HG03175 (cell line): ENCODE results near the gene USP17L13.
"Not testable (repeated sequence)": the region's sequence is repeated elsewhere in the genome, so short reads cannot be mapped to it uniquely, and the experiment has no call there.

Experiments used
- ATAC-seq: cut with Tn5 transposase; IDR thresholded peaks from one replicate; pipeline ENCODE4 v1.9.1; 2021; ENCODE audit warnings: mild to moderate bottlenecking, moderate library complexity; ENCODE audit not compliant: unreplicated experiment

Gene USP17L13, protein sequence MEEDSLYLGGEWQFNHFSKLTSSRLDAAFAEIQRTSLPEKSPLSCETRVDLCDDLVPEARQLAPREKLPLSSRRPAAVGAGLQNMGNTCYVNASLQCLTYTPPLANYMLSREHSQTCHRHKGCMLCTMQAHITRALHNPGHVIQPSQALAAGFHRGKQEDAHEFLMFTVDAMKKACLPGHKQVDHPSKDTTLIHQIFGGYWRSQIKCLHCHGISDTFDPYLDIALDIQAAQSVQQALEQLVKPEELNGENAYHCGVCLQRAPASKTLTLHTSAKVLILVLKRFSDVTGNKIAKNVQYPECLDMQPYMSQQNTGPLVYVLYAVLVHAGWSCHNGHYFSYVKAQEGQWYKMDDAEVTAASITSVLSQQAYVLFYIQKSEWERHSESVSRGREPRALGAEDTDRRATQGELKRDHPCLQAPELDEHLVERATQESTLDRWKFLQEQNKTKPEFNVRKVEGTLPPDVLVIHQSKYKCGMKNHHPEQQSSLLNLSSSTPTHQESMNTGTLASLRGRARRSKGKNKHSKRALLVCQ

DNA sequence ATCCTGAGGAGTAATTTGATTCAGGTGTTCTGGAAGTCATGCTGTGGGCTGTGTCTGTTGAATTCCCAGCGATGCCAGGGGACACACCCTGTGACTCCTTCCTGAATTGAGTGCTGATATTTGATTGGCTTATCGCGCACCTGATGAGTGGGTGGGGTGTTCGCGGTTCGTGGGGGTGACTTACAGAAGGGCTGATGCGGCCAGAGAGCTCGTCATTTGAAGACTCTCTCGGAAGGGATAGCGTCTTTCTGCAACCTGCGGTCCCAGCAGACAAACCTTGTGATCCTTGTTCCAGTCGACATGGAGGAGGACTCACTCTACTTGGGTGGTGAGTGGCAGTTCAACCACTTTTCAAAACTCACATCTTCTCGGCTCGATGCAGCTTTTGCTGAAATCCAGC, at the start of gene USP17L13:
Gene USP17L13, plus strand, starts transcription at position 301 of the 400 bp plus-strand sequence. Its CDS starts 0 bp downstream, at position 301.
- ATAC-seq, result not testable (repeated sequence)

DNA sequence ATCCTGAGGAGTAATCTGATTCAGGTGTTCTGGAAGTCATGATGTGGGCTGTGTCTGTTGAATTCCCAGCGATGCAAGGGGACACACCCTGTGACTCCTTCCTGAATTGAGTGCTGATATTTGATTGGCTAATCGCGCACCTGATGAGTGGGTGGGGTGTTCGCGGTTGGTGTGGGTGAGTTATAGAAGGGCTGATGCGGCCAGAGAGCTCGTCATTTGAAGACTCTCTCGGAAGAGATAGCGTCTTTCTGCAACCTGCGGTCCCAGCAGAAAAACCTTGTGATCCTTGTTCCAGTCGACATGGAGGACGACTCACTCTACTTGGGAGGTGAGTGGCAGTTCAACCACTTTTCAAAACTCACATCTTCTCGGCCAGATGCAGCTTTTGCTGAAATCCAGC, 14.3 kb upstream of the USP17L13 start, which contains the start of gene USP17L10:
Gene USP17L10, plus strand, starts transcription at position 301 of the 400 bp plus-strand sequence. Its CDS starts 0 bp downstream, at position 301.
- not testable (repeated sequence) for ATAC-seq

DNA sequence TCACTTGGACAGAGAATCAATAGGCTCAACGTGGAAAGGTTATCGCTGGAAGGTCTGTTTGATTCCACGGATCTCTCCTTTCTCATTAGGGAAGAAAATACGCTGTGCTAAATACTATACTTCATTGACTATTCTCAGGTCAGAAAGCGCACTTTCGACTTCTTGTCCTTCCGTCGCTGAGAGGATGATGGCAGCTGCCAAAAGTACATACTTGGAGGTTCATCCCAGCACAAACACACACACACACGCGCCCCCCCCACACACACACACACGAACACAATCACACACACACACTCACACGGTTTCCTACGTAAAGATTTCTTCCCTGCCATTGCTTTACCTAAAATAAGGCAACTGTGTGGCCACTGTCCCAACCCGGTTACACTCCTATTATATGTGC, 10.0 kb upstream of the USP17L13 start:
- not testable (repeated sequence) for ATAC-seq

DNA sequence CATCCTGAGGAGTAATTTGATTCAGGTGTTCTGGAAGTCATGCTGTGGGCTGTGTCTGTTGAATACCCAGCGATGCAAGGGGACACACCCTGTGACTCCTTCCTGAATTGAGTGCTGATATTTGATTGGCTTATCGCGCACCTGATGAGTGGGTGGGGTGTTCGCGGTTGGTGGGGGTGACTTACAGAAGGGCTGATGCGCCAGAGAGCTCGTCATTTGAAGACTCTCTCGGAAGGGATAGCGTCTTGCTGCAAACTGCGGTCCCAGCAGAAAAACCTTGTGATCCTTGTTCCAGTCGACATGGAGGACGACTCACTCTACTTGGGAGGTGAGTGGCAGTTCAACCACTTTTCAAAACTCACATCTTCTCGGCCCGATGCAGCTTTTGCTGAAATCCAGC, 9.6 kb upstream of the USP17L13 start, which contains the start of gene USP17L11:
Gene USP17L11, plus strand, starts transcription at position 301 of the 400 bp plus-strand sequence. Its CDS starts 0 bp downstream, at position 301.
- not testable (repeated sequence) for ATAC-seq

DNA sequence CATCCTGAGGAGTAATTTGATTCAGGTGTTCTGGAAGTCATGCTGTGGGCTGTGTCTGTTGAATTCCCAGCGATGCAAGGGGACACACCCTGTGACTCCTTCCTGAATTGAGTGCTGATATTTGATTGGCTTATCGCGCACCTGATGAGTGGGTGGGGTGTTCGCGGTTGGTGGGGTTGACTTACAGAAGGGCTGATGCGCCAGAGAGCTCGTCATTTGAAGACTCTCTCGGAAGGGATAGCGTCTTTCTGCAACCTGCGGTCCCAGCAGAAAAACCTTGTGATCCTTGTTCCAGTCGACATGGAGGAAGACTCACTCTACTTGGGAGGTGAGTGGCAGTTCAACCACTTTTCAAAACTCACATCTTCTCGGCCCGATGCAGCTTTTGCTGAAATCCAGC, 4.8 kb upstream of the USP17L13 start, which contains the start of gene USP17L12:
Gene USP17L12, plus strand, starts transcription at position 301 of the 400 bp plus-strand sequence. Its CDS starts 0 bp downstream, at position 301.
- ATAC-seq, result not testable (repeated sequence)

DNA sequence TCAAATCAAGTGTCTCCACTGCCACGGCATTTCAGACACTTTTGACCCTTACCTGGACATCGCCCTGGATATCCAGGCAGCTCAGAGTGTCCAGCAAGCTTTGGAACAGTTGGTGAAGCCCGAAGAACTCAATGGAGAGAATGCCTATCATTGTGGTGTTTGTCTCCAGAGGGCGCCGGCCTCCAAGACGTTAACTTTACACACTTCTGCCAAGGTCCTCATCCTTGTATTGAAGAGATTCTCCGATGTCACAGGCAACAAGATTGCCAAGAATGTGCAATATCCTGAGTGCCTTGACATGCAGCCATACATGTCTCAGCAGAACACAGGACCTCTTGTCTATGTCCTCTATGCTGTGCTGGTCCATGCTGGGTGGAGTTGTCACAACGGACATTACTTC, 5.6 kb downstream of the USP17L13 start:
- ATAC-seq, result not testable (repeated sequence)

DNA sequence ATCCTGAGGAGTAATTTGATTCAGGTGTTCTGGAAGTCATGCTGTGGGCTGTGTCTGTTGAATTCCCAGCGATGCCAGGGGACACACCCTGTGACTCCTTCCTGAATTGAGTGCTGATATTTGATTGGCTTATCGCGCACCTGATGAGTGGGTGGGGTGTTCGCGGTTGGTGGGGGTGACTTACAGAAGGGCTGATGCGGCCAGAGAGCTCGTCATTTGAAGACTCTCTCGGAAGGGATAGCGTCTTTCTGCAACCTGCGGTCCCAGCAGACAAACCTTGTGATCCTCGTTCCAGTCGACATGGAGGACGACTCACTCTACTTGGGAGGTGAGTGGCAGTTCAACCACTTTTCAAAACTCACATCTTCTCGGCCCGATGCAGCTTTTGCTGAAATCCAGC, 9.4 kb downstream of the USP17L13 start, which contains the start of gene USP17L15:
Gene USP17L15, plus strand, starts transcription at position 301 of the 400 bp plus-strand sequence. Its CDS starts 0 bp downstream, at position 301.
- not testable (repeated sequence) for ATAC-seq

DNA sequence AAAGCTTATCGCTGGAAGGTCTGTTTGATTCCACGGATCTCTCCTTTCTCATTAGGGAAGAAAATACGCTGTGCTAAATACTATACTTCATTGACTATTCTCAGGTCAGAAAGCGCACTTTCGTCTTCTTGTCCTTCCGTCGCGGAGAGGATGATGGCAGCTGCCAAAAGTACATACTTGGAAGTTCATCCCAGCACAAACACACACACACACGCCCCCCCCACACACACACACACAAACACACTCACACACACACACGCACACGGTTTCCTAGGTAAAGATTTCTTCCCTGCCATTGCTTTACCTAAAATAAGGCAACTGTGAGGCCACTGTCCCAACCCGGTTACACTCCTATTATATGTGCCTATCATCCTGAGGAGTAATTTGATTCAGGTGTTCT, 13.8 kb downstream of the USP17L13 start:
- ATAC-seq, result not testable (repeated sequence)

DNA sequence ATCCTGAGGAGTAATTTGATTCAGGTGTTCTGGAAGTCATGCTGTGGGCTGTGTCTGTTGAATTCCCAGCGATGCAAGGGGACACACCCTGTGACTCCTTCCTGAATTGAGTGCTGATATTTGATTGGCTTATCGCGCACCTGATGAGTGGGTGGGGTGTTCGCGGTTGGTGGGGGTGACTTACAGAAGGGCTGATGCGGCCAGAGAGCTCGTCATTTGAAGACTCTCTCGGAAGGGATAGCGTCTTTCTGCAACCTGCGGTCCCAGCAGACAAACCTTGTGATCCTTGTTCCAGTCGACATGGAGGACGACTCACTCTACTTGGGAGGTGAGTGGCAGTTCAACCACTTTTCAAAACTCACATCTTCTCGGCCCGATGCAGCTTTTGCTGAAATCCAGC, 18.9 kb downstream of the USP17L13 start, which contains the start of gene USP17L17:
Gene USP17L17, plus strand, starts transcription at position 301 of the 400 bp plus-strand sequence. Its CDS starts 0 bp downstream, at position 301.
- ATAC-seq, result not testable (repeated sequence)

DNA sequence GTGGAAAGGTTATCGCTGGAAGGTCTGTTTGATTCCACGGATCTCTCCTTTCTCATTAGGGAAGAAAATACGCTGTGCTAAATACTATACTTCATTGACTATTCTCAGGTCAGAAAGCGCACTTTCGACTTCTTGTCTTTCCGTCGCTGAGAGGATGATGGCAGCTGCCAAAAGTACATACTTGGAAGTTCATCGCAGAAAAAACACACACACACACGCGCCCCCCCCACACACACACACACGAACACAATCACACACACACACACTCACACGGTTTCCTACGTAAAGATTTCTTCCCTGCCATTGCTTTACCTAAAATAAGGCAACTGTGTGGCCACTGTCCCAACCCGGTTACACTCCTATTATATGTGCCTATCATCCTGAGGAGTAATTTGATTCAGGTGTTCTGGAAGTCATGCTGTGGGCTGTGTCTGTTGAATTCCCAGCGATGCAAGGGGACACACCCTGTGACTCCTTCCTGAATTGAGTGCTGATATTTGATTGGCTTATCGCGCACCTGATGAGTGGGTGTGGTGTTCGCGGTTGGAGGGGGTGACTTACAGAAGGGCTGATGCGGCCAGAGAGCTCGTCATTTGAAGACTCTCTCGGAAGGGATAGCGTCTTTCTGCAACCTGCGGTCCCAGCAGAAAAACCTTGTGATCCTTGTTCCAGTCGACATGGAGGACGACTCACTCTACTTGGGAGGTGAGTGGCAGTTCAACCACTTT, 23.4 kb downstream of the USP17L13 start, which contains the start of gene USP17L18:
Gene USP17L18, plus strand, starts transcription at position 678 of the 728 bp plus-strand sequence. Its CDS starts 0 bp downstream, at position 678.
- not testable (repeated sequence) for ATAC-seq

DNA sequence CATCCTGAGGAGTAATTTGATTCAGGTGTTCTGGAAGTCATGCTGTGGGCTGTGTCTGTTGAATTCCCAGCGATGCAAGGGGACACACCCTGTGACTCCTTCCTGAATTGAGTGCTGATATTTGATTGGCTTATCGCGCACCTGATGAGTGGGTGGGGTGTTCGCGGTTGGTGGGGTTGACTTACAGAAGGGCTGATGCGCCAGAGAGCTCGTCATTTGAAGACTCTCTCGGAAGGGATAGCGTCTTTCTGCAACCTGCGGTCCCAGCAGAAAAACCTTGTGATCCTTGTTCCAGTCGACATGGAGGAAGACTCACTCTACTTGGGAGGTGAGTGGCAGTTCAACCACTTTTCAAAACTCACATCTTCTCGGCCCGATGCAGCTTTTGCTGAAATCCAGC, 28.4 kb downstream of the USP17L13 start, which contains the start of gene USP17L19:
Gene USP17L19, plus strand, starts transcription at position 301 of the 400 bp plus-strand sequence. Its CDS starts 0 bp downstream, at position 301.
- not testable (repeated sequence) for ATAC-seq

DNA sequence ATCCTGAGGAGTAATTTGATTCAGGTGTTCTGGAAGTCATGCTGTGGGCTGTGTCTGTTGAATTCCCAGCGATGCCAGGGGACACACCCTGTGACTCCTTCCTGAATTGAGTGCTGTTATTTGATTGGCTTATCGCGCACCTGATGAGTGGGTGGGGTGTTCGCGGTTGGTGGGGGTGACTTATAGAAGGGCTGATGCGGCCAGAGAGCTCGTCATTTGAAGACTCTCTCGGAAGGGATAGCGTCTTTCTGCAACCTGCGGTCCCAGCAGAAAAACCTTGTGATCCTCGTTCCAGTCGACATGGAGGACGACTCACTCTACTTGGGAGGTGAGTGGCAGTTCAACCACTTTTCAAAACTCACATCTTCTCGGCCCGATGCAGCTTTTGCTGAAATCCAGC, 33.1 kb downstream of the USP17L13 start, which contains the start of gene USP17L20:
Gene USP17L20, plus strand, starts transcription at position 301 of the 400 bp plus-strand sequence. Its CDS starts 0 bp downstream, at position 301.
- not testable (repeated sequence) for ATAC-seq

DNA sequence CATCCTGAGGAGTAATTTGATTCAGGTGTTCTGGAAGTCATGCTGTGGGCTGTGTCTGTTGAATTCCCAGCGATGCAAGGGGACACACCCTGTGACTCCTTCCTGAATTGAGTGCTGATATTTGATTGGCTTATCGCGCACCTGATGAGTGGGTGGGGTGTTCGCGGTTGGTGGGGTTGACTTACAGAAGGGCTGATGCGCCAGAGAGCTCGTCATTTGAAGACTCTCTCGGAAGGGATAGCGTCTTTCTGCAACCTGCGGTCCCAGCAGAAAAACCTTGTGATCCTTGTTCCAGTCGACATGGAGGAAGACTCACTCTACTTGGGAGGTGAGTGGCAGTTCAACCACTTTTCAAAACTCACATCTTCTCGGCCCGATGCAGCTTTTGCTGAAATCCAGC, 37.9 kb downstream of the USP17L13 start, which contains the start of gene USP17L21:
Gene USP17L21, plus strand, starts transcription at position 301 of the 400 bp plus-strand sequence. Its CDS starts 0 bp downstream, at position 301.
- ATAC-seq, result not testable (repeated sequence)

DNA sequence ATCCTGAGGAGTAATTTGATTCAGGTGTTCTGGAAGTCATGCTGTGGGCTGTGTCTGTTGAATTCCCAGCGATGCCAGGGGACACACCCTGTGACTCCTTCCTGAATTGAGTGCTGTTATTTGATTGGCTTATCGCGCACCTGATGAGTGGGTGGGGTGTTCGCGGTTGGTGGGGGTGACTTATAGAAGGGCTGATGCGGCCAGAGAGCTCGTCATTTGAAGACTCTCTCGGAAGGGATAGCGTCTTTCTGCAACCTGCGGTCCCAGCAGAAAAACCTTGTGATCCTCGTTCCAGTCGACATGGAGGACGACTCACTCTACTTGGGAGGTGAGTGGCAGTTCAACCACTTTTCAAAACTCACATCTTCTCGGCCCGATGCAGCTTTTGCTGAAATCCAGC, 42.6 kb downstream of the USP17L13 start, which contains the start of gene USP17L22:
Gene USP17L22, plus strand, starts transcription at position 301 of the 400 bp plus-strand sequence. Its CDS starts 0 bp downstream, at position 301.
- not testable (repeated sequence) for ATAC-seq

DNA sequence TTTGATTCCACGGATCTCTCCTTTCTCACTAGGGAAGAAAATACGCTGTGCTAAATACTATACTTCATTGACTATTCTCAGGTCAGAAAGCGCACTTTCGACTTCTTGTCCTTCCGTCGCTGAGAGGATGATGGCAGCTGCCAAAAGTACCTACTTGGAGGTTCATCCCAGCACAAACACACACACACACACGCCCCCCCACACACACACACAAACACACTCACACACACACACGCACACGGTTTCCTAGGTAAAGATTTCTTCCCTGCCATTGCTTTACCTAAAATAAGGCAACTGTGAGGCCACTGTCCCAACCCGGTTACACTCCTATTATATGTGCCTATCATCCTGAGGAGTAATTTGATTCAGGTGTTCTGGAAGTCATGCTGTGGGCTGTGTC, 47.0 kb downstream of the USP17L13 start:
- not testable (repeated sequence) for ATAC-seq
